SIG-M5 (cell line): ENCODE measurements around the gene HAAO.

Source experiments
- DNase-seq: peaks from one replicate; lab custom pipeline; 2025; lab: John Stamatoyannopoulos, UW

HAAO gene

DNA sequence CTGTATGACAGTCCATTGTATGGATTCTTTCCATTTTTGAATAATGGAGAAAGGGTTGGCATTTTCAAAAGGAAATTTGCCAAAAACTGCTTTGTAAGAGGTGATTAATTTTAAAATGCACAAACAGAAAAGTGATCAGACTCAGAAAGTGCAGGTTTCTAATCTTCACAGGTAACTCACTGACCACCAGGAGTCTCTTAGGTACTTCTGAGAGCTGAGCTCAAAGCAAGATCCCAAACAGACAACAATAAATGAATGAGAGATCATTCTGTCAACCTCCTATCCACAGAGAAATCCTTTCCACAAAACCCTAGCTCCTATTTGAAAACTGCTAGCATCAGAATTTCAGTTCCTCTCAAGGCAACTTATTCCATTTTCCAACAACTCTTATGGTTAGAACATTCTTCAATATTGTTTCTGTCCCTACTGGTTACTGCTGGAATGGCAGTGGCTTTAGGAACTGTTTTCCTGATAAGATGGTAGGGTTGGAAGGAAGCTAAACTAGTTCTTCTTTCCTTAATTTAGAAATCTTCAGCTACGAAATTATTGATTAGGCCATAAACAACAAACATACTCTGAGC is 20.6 kb upstream of the HAAO start:
- no peak for DNase-seq

DNA sequence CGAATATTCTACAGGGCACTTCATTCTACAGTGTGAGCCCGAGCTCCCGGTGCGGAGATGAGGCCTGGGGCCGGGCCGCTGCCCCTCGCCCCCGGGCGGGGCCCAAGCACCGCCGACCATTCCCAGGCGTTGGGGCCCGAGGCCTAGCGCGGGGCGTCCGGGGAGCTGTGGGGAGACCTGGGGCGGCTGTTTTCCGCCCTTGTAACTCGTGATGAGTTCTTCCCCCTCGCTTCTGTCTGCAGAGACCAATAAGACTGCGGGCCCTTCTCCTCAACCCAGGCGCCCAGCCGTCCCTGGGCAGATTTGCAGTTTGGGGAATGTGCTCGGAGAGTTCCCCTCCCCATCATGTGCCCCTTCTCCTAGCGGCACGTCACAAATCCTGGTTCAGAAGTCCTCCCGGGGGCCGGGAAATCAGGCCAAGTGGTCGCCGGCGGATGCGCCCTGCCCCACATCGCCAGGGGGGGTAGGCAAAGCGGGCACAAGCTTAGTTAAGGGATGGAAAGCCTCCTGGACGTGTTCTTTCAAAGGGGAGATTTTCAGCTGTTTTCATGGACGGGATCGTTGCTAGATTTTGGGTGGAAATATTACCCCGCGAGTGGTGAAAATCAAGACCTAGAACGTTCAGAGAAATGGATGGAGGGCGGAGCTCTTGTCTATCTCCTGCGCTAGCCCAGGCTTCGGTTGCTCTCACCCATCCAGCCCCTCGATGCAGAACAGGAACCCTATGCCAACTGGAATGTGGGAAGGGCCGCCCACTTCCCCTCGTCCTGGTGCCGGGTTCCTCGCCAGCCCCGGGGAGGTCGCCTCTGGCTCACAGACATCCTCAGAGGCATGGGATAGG is 18.8 kb upstream of the HAAO start:
- DNase-seq = no peak

- peak; percentile 66 for DNase-seq
These were observed 18.0 kb upstream of the HAAO start for GRCh38 chr2:42810121-42810970.

- DNase-seq = no peak
These were observed 17.4 kb upstream of the HAAO start for GRCh38 chr2:42809819-42810120.

DNA sequence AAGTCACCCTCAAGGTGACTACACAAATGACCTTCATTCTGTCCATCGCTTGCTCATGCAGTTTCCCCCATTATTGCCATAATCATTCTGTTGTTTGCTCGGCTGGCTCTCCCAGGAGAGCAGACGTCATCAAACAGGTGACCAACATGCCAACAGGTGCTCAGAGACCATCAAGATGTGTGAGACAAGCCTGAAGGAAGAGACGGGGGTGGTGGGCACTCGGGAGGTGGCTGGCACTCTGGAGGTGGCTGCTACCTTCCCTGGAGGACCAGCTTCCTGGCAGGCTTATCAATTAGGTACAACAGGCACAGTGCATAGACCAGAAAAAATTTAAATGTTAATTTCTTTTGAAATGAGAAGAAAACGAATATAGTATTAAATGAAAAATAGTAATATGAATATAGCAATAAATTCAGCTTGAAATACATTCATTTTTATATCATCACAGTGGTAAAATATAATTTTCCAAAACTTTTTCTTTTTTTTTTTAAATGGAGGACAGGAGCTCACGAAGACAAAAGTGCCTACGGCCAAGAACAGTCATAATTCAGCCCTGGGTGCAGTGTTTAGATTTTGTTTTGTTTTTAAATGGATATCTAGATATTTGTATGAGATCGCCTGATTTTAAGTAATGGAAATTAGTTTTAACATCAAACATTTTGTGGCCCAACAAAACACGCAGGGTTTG is 16.9 kb upstream of the HAAO start:
- DNase-seq = no peak

- no peak for DNase-seq
These were observed 15.9 kb upstream of the HAAO start for GRCh38 chr2:42808301-42808700.

GRCh38 chr2:42806786-42807185 is 14.4 kb upstream of the HAAO start:
- no peak for DNase-seq

DNA sequence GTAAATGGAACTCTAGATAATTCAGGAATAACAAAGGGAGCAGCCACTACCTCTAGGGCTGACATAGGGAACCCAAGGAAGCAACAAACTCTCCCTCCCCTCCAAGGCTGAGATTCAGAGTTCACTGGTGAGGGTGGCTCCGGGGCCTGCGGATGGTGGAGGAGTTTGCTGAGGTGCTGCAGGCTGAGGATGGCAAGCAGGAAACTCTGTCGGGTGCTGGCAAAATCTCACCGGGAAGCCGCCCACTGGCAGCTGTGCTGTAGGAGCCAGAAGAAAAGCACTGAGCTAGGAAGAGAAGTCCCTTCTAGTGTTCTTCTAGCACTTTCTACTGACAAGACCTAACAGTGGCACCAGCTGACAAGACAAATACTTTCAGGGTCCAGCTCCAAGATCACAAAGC is 12.5 kb upstream of the HAAO start:
- no peak for DNase-seq

GRCh38 chr2:42804338-42804737 is 12.0 kb upstream of the HAAO start:
- DNase-seq = peak; percentile 88

- DNase-seq = no peak
These were observed 9.8 kb upstream of the HAAO start for GRCh38 chr2:42802150-42802549.

DNA sequence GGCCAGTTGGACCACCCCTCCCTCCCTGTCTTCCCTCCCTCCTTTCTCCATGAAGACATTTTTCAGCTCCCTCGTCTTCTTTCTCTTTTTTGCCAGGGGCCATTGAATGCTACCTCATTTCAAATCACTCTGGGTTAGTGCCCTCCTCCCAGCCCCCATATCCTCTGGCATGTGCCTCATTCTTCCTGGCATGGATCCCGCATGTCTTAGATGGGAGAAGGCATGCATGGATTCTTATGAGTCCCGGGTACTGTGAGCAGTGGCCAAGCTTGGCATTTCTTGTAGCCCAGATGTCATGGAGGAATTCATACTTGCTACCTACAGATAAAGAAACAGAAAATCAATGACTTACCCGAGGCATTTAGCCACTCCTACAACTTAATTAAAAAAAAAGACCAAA is 9.0 kb upstream of the HAAO start:
- no peak for DNase-seq

- DNase-seq = no peak
These were observed 8.6 kb upstream of the HAAO start for GRCh38 chr2:42800981-42801380.

GRCh38 chr2:42800461-42800962 is 8.1 kb upstream of the HAAO start:
- no peak for DNase-seq

DNA sequence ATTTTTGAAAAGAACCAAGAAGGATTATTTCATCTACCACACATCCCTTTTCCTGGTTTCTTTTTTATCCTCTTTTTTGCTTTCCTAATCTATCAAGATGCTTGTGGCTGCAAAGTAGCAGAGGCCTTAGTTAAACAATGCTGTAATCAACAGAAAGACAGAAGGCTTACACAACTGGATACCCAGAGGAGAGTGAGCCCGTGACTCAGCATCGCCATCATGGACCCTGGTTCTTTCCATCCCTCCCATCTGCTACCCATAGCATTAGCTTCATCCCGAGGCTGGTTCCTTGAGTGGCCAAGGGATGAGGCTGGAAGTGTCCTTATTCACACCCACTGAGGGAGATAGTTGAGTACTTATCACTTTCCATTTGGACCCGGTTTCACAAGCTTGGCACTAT is 7.5 kb upstream of the HAAO start:
- DNase-seq = no peak

- no peak for DNase-seq
These were observed 4.9 kb upstream of the HAAO start for GRCh38 chr2:42797281-42797680.

DNA sequence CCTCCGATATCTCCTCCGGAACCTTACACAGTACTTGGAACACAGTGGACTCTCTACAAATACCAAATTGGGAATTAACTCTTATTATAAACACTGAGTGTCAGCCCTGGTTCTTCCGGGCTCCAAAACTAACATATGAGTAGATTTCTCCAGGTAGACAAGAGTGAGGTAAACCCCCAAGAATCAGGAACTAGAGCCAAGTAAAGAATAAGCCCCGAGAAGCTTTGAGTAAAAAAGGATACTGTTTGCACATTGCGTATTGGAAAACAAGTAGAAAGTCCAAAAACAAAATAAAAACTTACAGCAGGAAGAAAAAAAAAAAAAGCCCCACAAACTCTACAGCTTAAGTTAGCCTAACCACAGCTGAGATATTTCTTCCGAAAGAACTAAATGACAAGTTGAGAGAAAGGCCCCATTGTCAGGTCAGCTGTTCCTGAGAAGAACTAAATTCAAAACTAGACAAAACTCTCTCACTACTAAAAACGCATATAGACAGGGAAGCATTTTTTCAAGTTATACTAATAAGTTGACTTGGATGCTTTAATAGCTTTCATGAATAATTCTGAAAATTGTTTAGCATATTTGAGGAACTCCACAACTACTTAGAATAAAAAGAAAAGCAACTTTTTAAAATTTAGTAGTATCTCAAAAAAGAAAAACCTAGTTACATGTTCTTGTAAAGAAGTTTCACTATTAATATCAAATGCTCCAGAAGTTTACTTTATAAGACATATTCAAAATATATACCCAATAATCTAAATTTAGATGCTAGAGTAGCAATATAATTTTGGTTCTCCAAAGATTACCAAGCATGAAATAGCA is 4.3 kb upstream of the HAAO start:
- DNase-seq = no peak

DNA sequence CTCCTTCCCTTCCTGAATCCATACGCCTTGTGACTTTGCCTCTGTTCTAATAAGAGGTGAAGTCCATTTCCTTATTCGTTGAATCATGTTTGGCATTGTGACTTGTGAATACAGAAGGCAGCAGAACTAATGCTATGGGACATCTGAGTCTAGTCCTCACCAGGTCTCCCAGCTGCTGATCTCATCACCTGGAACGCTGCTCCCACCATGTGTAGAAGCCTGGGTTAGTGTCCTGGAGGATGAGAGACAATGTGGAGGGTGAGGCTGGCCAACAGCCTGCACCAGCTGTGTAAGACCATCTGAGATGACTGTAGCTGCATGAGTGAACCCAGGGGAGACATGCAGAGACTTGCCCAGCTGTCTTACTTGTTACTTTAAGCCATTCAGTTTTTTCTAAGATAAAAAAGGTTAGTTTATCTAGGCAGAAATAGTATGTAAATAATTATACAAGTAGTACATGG is 3.5 kb upstream of the HAAO start:
- DNase-seq = no peak

DNA sequence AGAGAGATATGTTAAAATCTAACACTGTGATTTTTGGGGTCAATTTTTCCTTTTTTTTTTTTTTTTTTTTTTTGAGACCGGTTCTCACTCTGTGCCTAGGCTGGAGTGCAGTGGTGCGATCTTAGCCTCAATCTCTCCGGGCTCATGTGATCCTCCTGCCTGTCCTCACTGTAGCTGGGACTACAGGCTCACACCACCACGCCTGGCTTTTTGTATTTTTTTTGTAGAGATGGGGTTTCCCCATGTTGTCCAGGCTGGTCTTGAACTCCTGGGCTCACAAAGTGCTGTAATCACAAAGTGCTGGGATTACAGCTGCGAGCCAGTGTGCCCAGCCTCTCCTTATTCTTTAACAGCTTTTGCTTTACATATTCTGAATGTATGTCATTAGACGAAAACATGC is 2.9 kb upstream of the HAAO start:
- no peak for DNase-seq

DNA sequence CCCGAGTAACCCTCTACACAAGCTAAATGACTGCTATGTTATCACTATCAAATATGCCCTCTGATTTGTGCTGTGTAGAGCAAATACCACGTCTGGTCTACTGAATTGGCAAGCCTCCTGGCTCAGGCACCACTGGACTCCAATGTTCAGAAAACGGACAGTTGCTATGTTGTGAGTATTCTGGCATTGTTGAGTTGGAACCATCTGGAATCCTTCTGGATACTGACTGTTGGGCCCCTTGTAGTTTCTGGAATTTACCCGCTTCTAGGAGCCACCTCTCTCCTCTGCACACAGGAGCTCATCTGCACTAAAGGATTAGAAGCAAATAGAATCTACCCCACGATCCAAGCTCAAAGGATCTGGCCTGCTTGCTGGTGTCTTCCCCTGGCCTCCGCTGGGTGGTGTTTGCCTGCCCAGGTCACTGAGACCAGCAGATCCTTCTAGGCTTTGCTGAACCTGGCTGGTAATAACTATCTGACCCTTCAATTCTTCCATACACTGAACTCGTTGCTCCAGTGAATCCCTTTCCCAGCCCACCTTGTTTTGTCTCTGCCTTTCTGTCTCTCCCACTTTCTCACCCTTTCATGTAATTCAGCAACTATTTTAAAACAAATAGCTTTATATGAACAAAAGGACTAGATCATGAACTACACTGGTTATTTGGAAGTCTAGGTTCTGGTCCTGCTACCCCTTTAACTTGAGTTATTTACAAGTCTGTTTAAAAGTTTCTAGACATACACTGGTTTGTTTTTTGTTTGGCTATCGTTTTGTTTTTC is 2.1 kb upstream of the HAAO start:
- DNase-seq = no peak
